CD4-positive, alpha-beta T cell treated with Interferon gamma for 1 hour (primary cell): ENCODE measurements around the gene MFN2.
A peak's percentile ranks its signal among the peaks of the same experiment; 100 is the strongest.
"Not testable (repeated sequence)": the region's sequence is repeated elsewhere in the genome, so short reads cannot be mapped to it uniquely, and the experiment has no call there.

Source experiments
- DNase-seq: peaks from one replicate; pipeline ENCODE4 v3.0.0-alpha.2; 2020

The MFN2 gene

GRCh38 chr1:11979851-11980675 is at the start of gene MFN2:
Gene MFN2, plus strand, starts transcription at chr1:11980444. Its CDS starts 8,725 bp downstream, at chr1:11989169.
- peak; percentile 95 for DNase-seq

- no peak for DNase-seq
Measured at GRCh38 chr1:11930571-11931445, 49.4 kb upstream of the MFN2 start.

GRCh38 chr1:11931845-11932244 is 48.4 kb upstream of the MFN2 start:
- DNase-seq, result no peak

GRCh38 chr1:11934302-11935056 is 45.8 kb upstream of the MFN2 start, which contains the start of gene PLOD1:
Gene PLOD1, plus strand, starts transcription at chr1:11934717. Its CDS starts 63 bp downstream, at chr1:11934780.
- DNase-seq, result peak; percentile 86

- no peak for DNase-seq
Measured at GRCh38 chr1:11935057-11935412, 45.2 kb upstream of the MFN2 start.

- DNase-seq, result not testable (repeated sequence)
Measured at GRCh38 chr1:11935733-11936132, 44.5 kb upstream of the MFN2 start.

- no peak for DNase-seq
Measured at GRCh38 chr1:11938722-11939526, 41.3 kb upstream of the MFN2 start.

GRCh38 chr1:11939794-11940193 is 40.5 kb upstream of the MFN2 start:
- not testable (repeated sequence) for DNase-seq

- DNase-seq, result no peak
Measured at GRCh38 chr1:11940260-11940921, 39.9 kb upstream of the MFN2 start.

GRCh38 chr1:11942280-11942679 is 38.0 kb upstream of the MFN2 start:
- DNase-seq, result no peak

GRCh38 chr1:11943619-11944018 is 36.6 kb upstream of the MFN2 start:
- DNase-seq, result no peak

GRCh38 chr1:11944358-11944931 is 35.8 kb upstream of the MFN2 start:
- DNase-seq, result no peak

- DNase-seq, result no peak
Measured at GRCh38 chr1:11946647-11947046, 33.6 kb upstream of the MFN2 start.

- no peak for DNase-seq
Measured at GRCh38 chr1:11948822-11949458, 31.3 kb upstream of the MFN2 start.

GRCh38 chr1:11951901-11952300 is 28.3 kb upstream of the MFN2 start:
- DNase-seq, result no peak

GRCh38 chr1:11952455-11953109 is 27.7 kb upstream of the MFN2 start:
- peak; percentile 3 for DNase-seq

GRCh38 chr1:11955221-11955620 is 25.0 kb upstream of the MFN2 start:
- no peak for DNase-seq

GRCh38 chr1:11957398-11957797 is 22.8 kb upstream of the MFN2 start:
- no peak for DNase-seq

- DNase-seq, result no peak
Measured at GRCh38 chr1:11957897-11958296, 22.3 kb upstream of the MFN2 start.

GRCh38 chr1:11960276-11960675 is 20.0 kb upstream of the MFN2 start:
- no peak for DNase-seq
